Smooth muscle cell (in vitro differentiated cells): Measurements from ENCODE around the gene KLHL35. TPM values are rescaled to one million over a fixed set of nuclear protein-coding genes. Genes with fewer than 3 reads are reported as not detected.

Experiments
- DNase-seq: peaks from one replicate; lab custom pipeline; 2025; ENCODE audit not compliant: unreplicated experiment; lab: John Stamatoyannopoulos, UW
- H2AFZ ChIP-seq: fragments of 200-600 bp; sonication (generic); 2 replicates; pipeline ENCODE4 v1.6.0; 2016; ENCODE audit warnings: antibody characterized with exemption, low read depth, mild to moderate bottlenecking
- H3F3A ChIP-seq: fragments of 200-600 bp; sonication (generic); 2 replicates; pipeline ENCODE4 v1.6.0; 2017; ENCODE audit warnings: antibody characterized with exemption, low read depth
- H3K27ac ChIP-seq: fragments of 200-600 bp; sonication (generic); 2 replicates; pipeline ENCODE4 v1.5.1; 2016; ENCODE audit warnings: low read depth, mild to moderate bottlenecking
- H3K27me3 ChIP-seq: fragments of 200-600 bp; sonication (generic); 2 replicates; pipeline ENCODE4 v1.6.1; 2016; ENCODE audit warnings: low read depth, mild to moderate bottlenecking
- H3K36me3 ChIP-seq: fragments of 200-600 bp; sonication (generic); 2 replicates; pipeline ENCODE4 v1.5.1; 2016; ENCODE audit warnings: low read depth
- H3K4me1 ChIP-seq: fragments of 200-600 bp; sonication (generic); 2 replicates; pipeline ENCODE4 v1.5.1; 2016; ENCODE audit warnings: low read depth
- H3K4me2 ChIP-seq: fragments of 200-600 bp; sonication (generic); 2 replicates; pipeline ENCODE4 v1.6.0; 2016; ENCODE audit warnings: mild to moderate bottlenecking
- H3K4me3 ChIP-seq: fragments of 200-600 bp; sonication (generic); 2 replicates; pipeline ENCODE4 v1.5.1; 2016; ENCODE audit warnings: mild to moderate bottlenecking
- H3K79me2 ChIP-seq: fragments of 200-600 bp; sonication (generic); 2 replicates; pipeline ENCODE4 v1.6.0; 2016; ENCODE audit warnings: low read depth, mild to moderate bottlenecking
- H3K9ac ChIP-seq: fragments of 200-600 bp; sonication (generic); 2 replicates; pipeline ENCODE4 v1.6.0; 2016; ENCODE audit warnings: low read depth
- H3K9me3 ChIP-seq: fragments of 200-600 bp; sonication (generic); replicated peaks from 2 replicates; pipeline ENCODE4 v1.5.1; 2016; ENCODE audit warnings: low read depth
- H4K20me1 ChIP-seq: fragments of 200-600 bp; sonication (generic); 2 replicates; pipeline ENCODE4 v1.6.0; 2016; ENCODE audit warnings: low read depth
- WGBS: methylation state at CpG from one replicate; pipeline ENCODE4 v1.1.7; 2016; ENCODE audit warnings: low lambda C conversion rate; 5-methylcytosine and 5-hydroxymethylcytosine counted together
- polyA plus RNA-seq: library from polyadenylated mRNA; unstranded; fragments of >200 nt; fragmentation: Nextera tagmentation; extraction: Ambion mirVana; gene quantifications from 2 replicates; pipeline ENCODE4 v1.2.1, GENCODE V29; 2016
- total RNA-seq: library from RNA; depleted of rRNA; stranded (reverse); fragments of >200 nt; gene quantifications from 2 replicates; pipeline ENCODE4 v1.2.3, GENCODE V29; 2014
- TF ChIP-seq, protein P1 (sequence below): fragments of 200-600 bp; sonication (generic); IDR thresholded peaks from 2 replicates; pipeline ENCODE4 v1.5.1; 2017; ENCODE audit warnings: borderline replicate concordance, mild to moderate bottlenecking, antibody characterized with exemption; ENCODE audit not compliant: insufficient read depth, poor library complexity, severe bottlenecking

Gene KLHL35
- total and polyA plus RNA-seq, 2 experiments from 2014 or later: 1.0 to 3.0 TPM

DNA sequence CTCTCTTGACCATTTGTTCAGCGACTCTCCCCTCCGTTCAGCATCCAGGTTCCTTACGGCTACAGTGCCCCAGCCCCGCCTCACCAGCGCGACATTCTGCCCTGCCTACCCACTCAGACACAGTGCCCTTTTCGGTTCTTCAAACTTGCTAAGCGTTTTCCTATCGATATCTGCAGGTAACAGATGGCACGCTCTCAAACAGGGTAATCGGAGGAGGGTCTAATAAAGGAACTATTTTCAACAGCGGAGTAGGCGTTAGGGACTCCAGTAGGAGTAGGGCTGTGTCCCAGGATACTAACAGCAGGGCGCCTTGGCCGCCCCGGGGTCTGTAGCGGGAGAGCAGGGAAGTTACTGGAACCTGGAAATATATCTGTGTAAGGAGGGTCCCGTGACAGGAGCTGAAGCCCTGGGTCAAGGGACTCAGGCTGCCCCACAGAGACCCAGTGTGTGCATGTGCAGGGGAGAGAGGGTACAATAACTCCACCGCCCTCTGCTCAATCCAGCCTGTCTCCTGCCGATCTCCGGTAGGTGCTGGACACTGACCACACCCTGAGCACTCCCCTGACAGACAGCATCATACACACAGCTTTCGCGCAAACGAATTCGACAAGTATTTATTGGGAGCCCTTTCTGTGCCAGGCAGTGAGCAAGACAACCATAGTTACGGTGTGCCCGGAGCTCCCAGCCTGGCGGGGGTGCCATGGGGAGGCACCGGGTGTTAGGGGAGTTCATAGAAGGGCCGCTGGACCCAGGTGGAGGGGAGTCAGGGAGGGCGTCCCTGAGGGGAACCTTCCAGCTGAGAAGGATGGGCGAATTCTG lies 2.1 kb downstream of the KLHL35 start:
- 51% methylated on average over 32 of the region's 32 CpGs for WGBS
- H2AFZ ChIP-seq: no peak overlapping the region
- no peak overlapping the region for H3K27ac ChIP-seq
- no peak overlapping the region for H3K9ac ChIP-seq
- H3F3A ChIP-seq: no peaks in the 10 kb centered on the region
- H4K20me1 ChIP-seq: no peaks in the 10 kb centered on the region
- no peaks in the 10 kb centered on the region for H3K36me3 ChIP-seq
- peaks cover 35% of the 10 kb centered on the region for H3K27me3 ChIP-seq
- no peaks in the 10 kb centered on the region for H3K9me3 ChIP-seq
- peak overlapping the region; percentile 83 for H3K4me2 ChIP-seq
- H3K79me2 ChIP-seq: no peaks in the 10 kb centered on the region
- TF ChIP-seq, protein P1, sequence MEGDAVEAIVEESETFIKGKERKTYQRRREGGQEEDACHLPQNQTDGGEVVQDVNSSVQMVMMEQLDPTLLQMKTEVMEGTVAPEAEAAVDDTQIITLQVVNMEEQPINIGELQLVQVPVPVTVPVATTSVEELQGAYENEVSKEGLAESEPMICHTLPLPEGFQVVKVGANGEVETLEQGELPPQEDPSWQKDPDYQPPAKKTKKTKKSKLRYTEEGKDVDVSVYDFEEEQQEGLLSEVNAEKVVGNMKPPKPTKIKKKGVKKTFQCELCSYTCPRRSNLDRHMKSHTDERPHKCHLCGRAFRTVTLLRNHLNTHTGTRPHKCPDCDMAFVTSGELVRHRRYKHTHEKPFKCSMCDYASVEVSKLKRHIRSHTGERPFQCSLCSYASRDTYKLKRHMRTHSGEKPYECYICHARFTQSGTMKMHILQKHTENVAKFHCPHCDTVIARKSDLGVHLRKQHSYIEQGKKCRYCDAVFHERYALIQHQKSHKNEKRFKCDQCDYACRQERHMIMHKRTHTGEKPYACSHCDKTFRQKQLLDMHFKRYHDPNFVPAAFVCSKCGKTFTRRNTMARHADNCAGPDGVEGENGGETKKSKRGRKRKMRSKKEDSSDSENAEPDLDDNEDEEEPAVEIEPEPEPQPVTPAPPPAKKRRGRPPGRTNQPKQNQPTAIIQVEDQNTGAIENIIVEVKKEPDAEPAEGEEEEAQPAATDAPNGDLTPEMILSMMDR: no peak
- peaks cover 6% of the 10 kb centered on the region for H3K4me1 ChIP-seq
- H3K4me3 ChIP-seq: peak overlapping the region; percentile 33
- DNase-seq: no peak

DNA sequence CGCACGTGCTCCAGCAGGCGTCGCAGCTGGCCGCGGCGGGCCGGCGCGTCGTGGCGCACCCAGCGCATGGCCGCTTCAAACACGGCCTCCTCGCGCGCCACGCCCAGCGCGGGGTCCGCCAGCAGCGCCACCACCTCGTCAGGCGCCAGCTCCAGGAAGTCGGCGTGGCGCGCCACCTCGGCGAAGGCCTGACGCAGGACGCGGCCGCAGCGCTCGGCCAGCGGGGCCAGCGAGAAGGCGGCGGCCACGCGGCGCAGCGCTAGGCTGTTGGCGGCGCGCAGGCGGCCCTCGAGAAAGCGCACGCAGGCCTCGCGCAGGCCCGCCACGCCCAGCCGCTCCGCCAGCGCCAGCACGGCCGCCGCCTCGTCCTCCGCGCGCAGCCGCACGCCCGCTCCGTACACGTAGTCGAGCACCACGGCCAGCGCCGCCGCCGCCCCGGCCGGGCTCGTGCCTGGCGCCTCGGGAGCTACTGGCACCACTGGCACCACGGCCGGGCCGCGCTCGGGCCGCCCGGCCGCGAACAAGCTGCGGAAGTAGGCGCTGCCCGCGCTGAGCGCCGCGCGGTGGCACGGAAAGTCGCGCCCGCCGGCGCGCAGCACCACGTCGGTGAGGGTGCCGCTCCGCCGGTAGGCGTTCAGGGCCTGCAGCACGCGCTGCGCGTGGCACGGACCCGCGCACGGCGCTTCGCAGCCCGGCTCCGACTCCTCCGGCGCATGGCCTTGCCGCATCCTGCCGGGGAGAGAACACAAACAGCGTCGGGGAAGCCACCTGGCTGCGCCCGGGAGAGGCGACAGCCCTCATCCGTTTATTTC lies 2.9 kb downstream of the KLHL35 start:
- Histone ChIP-seq H3K79me2 (no peaks in the 10 kb centered on the region), H3K27ac (no peak overlapping the region), H3K9ac (no peak overlapping the region), H4K20me1 (no peaks in the 10 kb centered on the region), H3K27me3 (peaks cover 35% of the 10 kb centered on the region), H3F3A (no peaks in the 10 kb centered on the region), H3K4me1 (peaks cover 8% of the 10 kb centered on the region), H3K4me2 (peak overlapping the region; percentile 83), H2AFZ (no peak overlapping the region), H3K9me3 (no peaks in the 10 kb centered on the region), H3K36me3 (no peaks in the 10 kb centered on the region), H3K4me3 (peak overlapping the region; percentile 33)
- WGBS: 4% methylated on average over 133 of the region's 134 CpGs
- peak; percentile 26 for DNase-seq
- TF ChIP-seq, protein P1: no peak

DNA sequence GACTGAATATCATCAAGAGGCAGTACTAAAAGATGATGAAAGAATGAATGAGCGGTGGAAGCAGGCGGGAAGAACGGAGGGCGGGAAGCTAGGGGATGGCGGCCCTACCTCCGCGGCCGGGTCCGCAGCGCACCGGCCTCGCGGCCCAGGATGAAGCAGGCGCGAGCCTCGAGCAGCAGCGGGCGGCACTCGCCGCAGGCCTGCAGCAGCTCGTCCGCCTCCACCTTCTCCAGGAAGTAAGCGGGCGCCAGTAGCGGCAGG lies 3.4 kb downstream of the KLHL35 start:
- Histone ChIP-seq H3K27me3 (peaks cover 35% of the 10 kb centered on the region), H3K79me2 (no peaks in the 10 kb centered on the region), H3F3A (no peaks in the 10 kb centered on the region), H4K20me1 (no peaks in the 10 kb centered on the region), H3K36me3 (no peaks in the 10 kb centered on the region), H3K4me2 (peak overlapping the region; percentile 83), H3K27ac (no peak overlapping the region), H2AFZ (no peak overlapping the region), H3K4me1 (peaks cover 12% of the 10 kb centered on the region), H3K9me3 (no peaks in the 10 kb centered on the region), H3K4me3 (no peak overlapping the region), H3K9ac (no peak overlapping the region)
- WGBS: 40% methylated on average over 22 of the region's 25 CpGs
- no peak for DNase-seq
- TF ChIP-seq, protein P1: no peak
